Islet precursor cell (in vitro differentiated cells): ENCODE data around the gene ALG14.
A peak's percentile ranks its signal among the peaks of the same experiment; 100 is the strongest.
"Not testable (repeated sequence)": the region's sequence is repeated elsewhere in the genome, so short reads cannot be mapped to it uniquely, and the experiment has no call there.

Source experiments
- DNase-seq: peaks from one replicate; pipeline ENCODE4 v3.0.0-alpha.2; 2018

The ALG14 gene

GRCh38 chr1:95086949-95087533, 14.3 kb upstream of the ALG14 start:
- DNase-seq: peak; percentile 89

DNA sequence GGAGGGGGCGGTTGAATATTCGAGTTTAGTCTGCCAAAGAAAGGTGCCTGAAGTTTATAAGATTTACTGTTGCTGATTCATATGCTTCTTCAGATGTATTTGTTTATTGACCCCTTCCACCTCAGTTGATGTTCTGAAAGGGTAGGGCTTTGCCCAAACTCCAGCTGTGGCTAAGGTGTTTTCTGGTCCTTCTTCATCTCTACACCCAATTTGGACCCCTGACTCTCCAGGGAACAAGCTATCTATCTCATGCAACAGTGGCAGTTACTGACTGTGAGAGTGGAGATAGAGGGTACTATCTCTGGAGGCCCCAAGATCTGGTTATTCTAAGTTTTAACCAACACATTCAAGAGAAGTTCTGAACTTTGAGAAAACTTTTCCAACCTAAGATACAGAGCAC, 12.6 kb upstream of the ALG14 start:
- no peak for DNase-seq

DNA sequence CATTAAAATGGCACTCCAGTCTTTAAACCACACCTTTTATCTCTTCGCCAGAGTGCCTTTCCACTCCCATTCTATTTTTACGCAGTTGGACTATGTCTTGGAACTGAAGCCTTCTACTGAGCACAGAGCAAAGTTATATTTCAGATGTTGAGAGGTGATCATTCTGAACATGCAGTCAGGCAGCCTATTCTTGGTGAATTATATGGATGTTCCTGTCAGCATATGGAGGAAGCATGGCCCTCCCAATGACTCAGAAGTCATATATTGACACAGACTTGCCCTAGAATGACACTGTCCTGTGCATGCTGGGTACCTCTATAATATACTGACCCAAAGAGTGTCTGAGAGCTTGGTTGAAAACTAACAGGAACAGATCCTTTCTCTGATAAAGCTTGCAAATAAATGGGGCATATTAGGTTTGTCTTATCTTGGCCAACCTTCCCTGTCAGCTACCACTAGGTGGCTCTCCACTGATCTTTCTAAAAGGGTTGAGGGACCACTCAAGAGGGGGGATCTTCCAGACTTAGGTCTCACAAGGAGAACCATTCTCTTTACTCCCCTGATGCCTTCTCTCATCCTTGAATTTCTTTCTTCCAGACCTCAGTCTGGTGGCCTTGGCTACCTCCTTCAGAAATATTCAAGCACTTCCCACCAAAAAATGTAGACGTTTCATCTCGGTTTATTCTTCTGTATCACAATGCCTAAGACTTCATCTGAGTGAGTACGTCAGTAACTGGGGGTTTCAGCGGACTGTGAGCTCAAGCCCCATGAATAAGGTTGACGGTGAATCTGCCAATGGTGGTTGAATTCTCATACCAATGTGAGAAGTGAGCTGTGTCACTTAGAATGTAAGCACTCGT, 11.8 kb upstream of the ALG14 start:
- DNase-seq: no peak

GRCh38 chr1:95080879-95081278, 8.1 kb upstream of the ALG14 start:
- no peak for DNase-seq

- DNase-seq: no peak
These were observed 7.7 kb upstream of the ALG14 start for GRCh38 chr1:95080446-95080845.

DNA sequence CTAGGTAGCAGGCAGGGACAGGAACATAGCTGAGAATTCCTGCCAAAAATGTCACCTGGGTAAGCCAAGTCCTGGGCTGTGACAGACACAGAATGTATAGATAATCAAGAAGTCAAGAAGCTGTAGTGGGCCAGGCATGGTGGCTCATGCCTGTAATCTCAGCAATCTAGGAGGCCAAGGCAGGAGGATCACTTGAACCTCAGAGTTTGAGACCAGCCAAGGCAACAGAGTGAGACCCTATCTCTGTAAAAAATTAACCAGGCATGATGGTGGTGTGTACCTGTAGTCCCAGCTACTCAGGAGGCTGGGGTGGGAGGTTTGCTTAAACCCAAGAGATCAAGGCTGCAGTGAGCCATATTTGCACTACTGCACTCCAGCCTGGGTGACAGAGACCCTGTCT, 3.3 kb upstream of the ALG14 start:
- no peak for DNase-seq

DNA sequence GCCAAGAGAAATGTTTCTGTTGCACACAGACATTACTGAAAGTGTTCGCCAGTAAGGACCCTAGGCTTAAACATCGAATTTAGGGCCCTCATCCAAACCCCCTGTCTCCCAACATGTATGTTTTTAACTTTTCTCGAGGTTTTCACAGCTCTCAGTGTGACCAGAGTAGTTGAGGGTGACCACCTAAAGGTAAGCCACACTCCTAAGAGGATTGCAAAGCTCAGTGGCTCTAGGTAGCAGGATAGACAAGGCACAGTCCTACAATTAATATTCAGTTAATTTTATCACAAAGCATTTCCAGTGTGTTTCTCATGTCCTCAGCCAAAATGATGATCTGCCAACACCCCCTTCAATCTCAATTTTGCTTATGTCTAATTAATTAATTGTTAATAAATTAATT, 695 bp upstream of the ALG14 start:
- DNase-seq: no peak

DNA sequence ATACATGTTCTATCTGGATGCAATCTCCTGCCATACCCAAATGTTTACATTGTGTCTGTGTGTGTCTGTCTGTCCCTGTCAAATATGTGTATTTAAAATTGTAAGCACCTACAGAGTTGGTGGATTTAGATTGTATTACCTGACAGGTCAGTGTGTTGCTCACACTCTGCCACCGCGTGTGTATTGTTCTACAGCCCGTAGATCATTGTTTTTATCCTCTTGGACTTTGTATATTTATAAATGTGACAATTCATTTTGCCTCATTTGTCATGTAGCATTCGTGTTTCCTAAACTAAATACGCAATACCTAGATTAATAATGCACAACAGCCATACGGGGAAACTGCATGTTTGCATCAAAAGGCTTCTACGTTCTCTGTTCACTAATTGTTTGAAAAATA, 634 bp downstream of the ALG14 start:
- no peak for DNase-seq

- DNase-seq: no peak
These were observed 1.2 kb downstream of the ALG14 start for GRCh38 chr1:95071539-95071938.

DNA sequence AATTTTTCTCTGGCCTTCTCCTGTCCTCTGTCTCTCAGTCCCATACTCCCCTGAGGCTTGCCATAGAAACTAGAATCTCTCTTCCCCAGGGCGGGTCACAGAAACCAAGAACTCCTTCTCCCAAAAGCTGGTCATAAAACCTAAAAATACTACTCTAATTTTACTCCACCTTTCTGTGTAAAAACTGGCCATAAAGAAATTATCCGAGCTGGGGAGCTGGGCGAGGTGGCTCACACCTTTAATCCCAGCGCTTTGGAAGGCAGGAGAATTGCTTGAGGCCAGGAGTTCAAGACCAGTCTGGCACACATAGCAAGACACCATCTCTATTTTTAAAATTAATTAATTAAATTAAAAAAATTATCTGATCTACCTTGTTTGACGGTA, 3.0 kb downstream of the ALG14 start:
- DNase-seq: no peak

- no peak for DNase-seq
These were observed 3.6 kb downstream of the ALG14 start for GRCh38 chr1:95068956-95069709.

GRCh38 chr1:95067568-95067967, 5.2 kb downstream of the ALG14 start:
- no peak for DNase-seq

DNA sequence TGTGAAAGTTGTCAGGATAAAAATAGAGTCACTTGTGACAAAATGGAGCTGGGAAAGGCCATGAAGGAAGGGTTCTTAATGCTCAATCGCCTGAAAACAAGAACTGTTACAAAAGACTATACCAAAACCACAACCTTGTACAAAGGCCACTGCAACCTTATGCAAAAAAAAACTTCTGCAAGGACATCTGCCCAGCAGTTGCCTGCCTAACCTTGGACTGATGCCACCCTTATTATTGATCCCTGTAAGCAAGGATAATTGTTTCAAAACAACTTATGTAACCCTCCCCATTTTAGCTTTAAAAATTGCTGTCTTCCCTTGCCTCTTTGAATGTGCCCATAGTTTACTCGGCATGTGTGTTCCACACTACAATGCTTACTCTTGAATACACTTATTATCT, 5.7 kb downstream of the ALG14 start:
- no peak for DNase-seq

DNA sequence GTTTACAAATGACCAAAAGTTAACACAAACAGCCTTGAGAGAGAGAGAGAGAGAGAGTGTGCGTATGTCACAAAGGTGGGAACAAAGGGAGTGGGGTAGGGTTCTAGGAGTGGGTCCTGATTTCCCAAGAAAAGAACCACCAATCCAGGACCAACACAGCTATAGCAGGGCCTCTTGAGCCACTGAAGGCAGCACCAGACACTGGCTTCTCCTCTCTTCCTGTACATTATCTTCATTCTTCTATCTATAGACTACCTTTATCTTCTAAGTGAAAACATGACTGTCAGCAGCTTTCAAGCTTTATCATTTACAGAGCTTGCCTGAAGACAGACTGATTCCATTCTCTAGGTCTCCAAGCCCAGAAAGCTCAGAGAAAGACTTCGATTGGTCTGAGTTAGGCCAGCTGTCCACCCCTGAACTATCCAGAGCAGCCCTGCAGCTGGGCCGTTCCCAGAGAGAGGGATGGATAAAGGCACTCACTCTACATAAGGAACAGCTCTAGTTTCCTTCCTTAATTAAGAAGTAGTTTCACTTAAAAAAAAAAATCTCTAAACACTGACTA, 11.2 kb downstream of the ALG14 start:
- no peak for DNase-seq

DNA sequence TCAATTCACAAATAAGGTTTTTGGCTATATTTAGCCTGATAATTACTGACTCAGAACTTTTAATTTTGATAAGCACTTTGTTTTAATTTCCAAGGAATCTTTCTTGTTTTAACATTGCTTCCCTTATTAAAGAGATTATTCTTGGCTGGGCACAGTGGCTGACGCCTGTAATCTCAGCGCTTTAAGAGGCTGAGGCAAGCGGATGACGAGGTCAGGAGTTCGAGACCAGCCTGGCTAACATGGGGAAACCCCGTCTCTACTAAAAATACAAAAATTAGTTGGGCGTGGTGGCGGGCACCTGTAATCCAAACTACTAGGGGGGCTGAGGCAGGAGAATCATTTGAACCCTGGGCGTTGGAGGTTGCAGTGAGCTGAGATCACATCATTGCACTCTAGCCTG, 13.8 kb downstream of the ALG14 start:
- DNase-seq: no peak

- DNase-seq: no peak
These were observed 15.4 kb downstream of the ALG14 start for GRCh38 chr1:95057351-95057750.

- DNase-seq: no peak
These were observed 22.8 kb downstream of the ALG14 start for GRCh38 chr1:95049935-95050334.

DNA sequence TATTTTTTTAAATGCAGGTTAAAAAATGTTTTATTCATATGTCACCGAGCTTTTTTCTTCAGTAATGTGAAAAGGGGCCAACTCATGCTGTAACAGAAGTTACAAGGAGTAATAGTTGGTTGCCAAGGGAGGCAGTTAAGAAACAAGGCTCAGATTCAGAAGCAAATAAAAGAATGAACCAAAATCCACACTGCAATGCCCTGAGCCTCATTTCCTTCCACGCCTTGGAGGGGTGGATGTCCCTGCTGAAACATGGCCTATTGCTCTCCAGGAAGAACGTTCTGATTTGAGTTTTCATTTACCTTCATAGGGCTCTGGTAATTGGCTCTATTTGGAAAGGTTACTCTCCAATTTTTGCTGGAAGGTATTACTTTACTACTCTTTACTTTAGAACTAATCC, 24.4 kb downstream of the ALG14 start:
- DNase-seq: no peak

DNA sequence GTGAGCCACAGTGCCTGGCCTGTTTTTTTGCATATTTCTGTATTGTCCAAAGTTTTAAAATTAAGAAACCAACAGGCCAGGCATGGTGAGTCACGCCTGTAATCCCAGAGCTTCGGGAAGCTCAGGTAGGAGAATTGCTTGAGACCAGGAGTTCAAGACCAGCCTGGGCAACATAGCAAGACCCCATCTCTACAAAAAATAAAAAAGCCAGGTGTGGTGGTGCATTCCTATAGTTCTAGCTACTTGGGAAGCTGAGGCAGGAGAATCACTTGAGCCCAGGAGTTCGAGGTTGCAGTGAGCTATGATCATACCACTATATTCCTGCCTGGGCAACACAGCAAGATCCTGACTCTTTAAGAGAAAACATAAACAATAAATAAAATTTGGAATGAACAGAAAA, 25.1 kb downstream of the ALG14 start:
- DNase-seq: not testable (repeated sequence)

DNA sequence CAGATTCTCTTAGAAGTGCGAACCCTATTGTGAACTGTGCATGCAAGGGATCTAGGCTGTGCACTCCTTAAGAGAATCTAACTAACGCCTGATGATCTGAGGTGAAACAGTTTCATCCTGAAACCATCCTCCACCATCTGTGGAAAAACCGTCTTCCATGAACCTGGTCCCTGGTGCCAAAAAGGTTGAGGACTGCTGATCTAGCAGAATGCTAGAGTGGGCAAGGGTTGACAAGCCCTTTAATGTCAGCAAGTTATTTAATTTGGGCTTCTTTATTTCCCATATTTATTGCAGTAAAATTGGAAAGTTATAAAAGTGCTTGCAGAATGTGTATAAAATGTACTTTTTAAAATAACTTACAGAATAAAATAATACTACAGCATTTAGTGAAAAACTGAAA, 26.4 kb downstream of the ALG14 start:
- DNase-seq: no peak

- DNase-seq: peak; percentile 89
These were observed 29.4 kb downstream of the ALG14 start for GRCh38 chr1:95043141-95043980.

DNA sequence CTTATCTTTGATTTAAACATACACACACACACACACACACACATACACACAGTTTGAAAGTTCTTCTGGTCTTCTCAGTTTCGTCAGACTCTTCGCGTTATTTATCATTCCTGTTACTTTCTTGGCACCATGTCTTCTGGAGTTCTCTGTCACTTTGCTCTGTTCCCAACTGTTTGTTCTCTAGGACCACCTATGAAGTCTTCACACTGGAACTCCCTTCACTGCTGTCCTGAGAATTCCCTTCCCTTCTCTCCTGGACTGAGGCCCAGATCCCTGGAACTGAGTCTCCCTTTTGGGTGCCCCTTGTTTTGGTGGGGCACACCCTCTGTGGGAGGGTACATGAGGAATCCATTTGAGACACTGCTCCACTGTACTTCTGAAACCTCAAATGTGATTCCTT, 30.5 kb downstream of the ALG14 start:
- no peak for DNase-seq
